ENCODE data around the gene GTF2H1. TPM values are rescaled to one million over a fixed set of nuclear protein-coding genes. Genes with fewer than 3 reads are reported as not detected.

GTF2H1 gene
- polyA plus RNA-seq, 1 experiment = 53.2 TPM

DNA sequence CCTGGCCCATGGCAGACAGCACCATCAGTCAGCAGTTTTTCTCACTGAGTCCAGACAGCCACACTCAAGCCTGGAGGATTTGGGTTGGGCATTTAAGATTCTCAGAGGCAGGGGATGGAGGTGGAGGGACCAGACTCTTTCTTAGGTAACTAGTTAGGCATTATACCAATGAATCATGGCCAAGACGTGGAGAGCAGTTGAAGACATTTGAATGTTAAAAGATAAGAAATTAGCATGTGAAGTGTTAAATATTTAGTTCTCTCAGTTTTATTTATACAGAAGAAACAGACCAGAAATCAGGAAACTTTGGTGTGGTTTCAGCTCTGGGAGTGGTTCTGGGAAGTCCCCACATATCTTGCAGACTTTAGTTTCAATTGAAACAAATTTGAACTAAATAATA lies 9.9 kb downstream of the GTF2H1 start:
- Histone ChIP-seq H3K27ac (ENCODE audit: low read depth, low read length) (no peak overlapping the region), H3K9me3 (ENCODE audit: control insufficient read depth, insufficient read depth, low read length) (no peaks in the 10 kb centered on the region), H3K27me3 (ENCODE audit: control insufficient read depth, insufficient read depth, low read length) (no peaks in the 10 kb centered on the region), H3K4me3 (ENCODE audit: low read depth, low read length) (no peak overlapping the region)
- DNase-seq (ENCODE audit: low read depth, low spot score) = no peak
- no peak for TF ChIP-seq CTCF (IDR thresholded peaks at IDR 0.05; ENCODE audit: low read depth, low read length)
- ChIA-PET POLR2A (no interaction called here), CTCF (no interaction called here)

DNA sequence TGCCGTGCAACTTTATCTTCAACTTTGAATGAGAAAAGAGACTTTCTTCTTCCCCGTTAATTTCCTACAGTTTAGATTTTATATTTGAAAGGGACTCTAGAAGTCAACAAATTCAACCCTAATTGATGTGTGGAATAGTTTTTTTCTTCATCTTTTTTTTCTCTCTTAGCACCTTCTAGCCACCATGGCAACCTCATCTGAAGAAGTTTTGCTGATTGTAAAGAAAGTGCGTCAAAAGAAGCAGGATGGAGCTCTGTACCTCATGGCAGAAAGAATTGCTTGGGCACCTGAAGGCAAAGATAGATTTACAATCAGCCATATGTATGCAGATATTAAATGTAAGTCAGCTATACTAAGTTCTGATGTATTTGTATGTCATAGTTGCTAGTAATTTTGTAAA lies 10.5 kb downstream of the GTF2H1 start:
- TF ChIP-seq CTCF (IDR thresholded peaks at IDR 0.05; ENCODE audit: low read depth, low read length) = no peak
- no peak overlapping the region for H3K4me3 ChIP-seq (ENCODE audit: low read depth, low read length)
- no peak for DNase-seq (ENCODE audit: low read depth, low spot score)
- H3K9me3 ChIP-seq (ENCODE audit: control insufficient read depth, insufficient read depth, low read length) = no peaks in the 10 kb centered on the region
- H3K27ac ChIP-seq (ENCODE audit: low read depth, low read length) = no peak overlapping the region
- H3K27me3 ChIP-seq (ENCODE audit: control insufficient read depth, insufficient read depth, low read length) = no peaks in the 10 kb centered on the region
- POLR2A ChIA-PET = no interaction called here
- CTCF ChIA-PET = no interaction called here

GRCh38 chr11:18347471-18348125 lies 25.2 kb downstream of the GTF2H1 start:
- TF ChIP-seq CTCF (IDR thresholded peaks at IDR 0.05; ENCODE audit: low read depth, low read length) = no peak
- POLR2A ChIA-PET = interaction anchor here (1.8 kb wide), 1 partner anchor 47 kb away, joined by 8 read pairs; the partner anchor contains the start of gene LDHA
- no peaks in the 10 kb centered on the region for H3K27me3 ChIP-seq (ENCODE audit: control insufficient read depth, insufficient read depth, low read length)
- no peaks in the 10 kb centered on the region for H3K9me3 ChIP-seq (ENCODE audit: control insufficient read depth, insufficient read depth, low read length)
- no peak overlapping the region for H3K4me3 ChIP-seq (ENCODE audit: low read depth, low read length)
- CTCF ChIA-PET = no interaction called here
- H3K27ac ChIP-seq (ENCODE audit: low read depth, low read length) = peak overlapping the region; percentile 49
- DNase-seq (ENCODE audit: low read depth, low spot score) = peak; percentile 59

DNA sequence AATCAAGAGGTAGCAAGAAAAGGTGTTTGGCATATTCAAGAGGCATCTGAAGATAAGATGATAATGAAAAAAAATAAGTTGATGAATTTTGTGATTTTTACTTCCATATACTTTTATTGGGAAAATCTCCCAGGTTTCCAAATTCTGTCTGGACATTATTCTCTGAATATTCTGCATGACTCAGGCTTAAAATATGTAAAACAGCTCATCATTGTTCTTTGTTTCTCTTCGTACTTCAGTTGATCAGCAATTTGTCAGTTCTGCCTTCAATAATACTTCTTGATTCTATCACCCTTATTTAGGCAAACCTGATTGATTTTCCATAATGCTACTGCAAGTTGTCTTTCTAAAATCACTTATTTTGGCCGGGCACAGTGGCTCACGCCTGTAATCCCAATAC lies 30.2 kb downstream of the GTF2H1 start:
- H3K27ac ChIP-seq (ENCODE audit: low read depth, low read length) = no peak overlapping the region
- no peak for TF ChIP-seq CTCF (IDR thresholded peaks at IDR 0.05; ENCODE audit: low read depth, low read length)
- no peaks in the 10 kb centered on the region for H3K27me3 ChIP-seq (ENCODE audit: control insufficient read depth, insufficient read depth, low read length)
- CTCF ChIA-PET = no interaction called here
- H3K4me3 ChIP-seq (ENCODE audit: low read depth, low read length) = no peak overlapping the region
- DNase-seq (ENCODE audit: low read depth, low spot score) = no peak
- POLR2A ChIA-PET = interaction anchor here (1.6 kb wide), 1 partner anchor 31 kb away, joined by 4 read pairs; no protein-coding TSS in a partner anchor
- H3K9me3 ChIP-seq (ENCODE audit: control insufficient read depth, insufficient read depth, low read length) = no peaks in the 10 kb centered on the region

- Histone ChIP-seq H3K27ac (ENCODE audit: low read depth, low read length) (no peak overlapping the region), H3K27me3 (ENCODE audit: control insufficient read depth, insufficient read depth, low read length) (no peaks in the 10 kb centered on the region), H3K9me3 (ENCODE audit: control insufficient read depth, insufficient read depth, low read length) (no peaks in the 10 kb centered on the region), H3K4me3 (ENCODE audit: low read depth, low read length) (no peak overlapping the region)
- CTCF ChIA-PET = no interaction called here
- TF ChIP-seq CTCF (IDR thresholded peaks at IDR 0.05; ENCODE audit: low read depth, low read length) = no peak
- no peak for DNase-seq (ENCODE audit: low read depth, low spot score)
- POLR2A ChIA-PET = interaction anchor here (1.4 kb wide), 1 partner anchor 36 kb away, joined by 3 read pairs; the partner anchor contains the start of gene LDHA
Observed at GRCh38 chr11:18358646-18359045, 36.3 kb downstream of the GTF2H1 start.
